Stimulated activated CD4-positive, alpha-beta T cell treated with anti-CD3 and anti-CD28 coated beads, TNF-alpha, amount 100 ng/mL, for 4 hours (primary cell): ENCODE measurements around the gene YWHAG.
"Not testable (repeated sequence)": the region's sequence is repeated elsewhere in the genome, so short reads cannot be mapped to it uniquely, and the experiment has no call there.

Experiments
- DNase-seq, 3 experiments: peaks; one replicate each; pipeline ENCODE4 v3.0.0-alpha.2; 2020; ENCODE audit warnings: low read depth in 3 of 3

Gene YWHAG

DNA sequence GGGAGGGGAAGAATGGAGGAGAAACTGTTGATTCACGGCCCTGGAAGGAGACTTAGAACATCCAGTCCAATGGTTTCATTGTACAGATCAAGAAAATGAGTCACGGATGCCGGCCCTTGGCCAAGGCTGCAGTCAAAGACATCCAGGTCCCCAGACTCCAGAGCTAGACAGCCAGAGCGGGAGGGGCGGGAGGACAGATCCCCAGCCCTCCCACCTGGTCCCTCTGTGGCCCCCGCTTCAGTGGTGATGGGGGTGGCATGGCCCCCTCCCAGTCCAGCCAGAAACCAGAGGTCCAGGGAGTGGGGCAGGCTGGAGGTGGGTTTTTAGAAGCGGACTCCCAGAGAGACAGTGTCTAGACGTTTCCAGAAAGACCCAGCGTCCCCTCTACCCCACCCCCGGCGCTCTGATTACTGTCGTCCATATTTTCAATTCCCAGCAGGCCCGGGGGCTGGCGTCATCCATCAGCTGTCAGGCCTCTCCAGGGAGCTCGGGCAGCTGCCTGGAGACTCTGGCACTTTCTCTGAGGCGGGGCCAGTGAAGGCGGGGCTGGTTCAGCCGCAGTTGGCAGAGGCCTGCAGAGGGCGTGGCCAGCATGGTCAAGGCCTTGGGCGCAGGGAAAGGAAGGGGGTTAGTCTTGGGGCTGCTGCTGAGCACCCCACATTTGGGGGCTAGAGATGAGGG, 64.3 kb downstream of the YWHAG start:
- no peak for DNase-seq

DNA sequence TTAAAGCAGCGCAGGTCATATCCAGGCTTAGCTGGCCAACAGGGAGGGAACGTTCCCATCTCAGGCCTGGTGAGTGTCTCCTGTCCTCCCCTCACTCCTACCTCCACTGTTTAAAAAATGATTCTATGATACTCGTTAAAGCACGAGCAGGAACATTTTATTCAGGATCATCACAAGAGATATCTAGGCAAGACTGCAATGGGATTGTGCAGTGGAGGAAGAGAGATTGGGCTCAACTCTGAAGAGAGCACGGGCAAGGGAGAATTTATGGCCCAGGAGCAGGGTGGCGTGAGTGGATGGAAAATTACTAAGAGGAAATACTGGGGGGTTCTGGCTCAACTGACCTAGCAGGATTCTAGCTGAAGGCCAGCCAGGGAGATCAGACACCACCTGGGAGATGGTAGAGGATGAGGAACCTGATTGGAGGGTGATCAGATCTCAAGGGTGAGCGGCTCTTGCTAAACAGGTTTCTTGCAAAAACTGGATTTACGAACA, 65.3 kb downstream of the YWHAG start:
- no peak for DNase-seq

DNA sequence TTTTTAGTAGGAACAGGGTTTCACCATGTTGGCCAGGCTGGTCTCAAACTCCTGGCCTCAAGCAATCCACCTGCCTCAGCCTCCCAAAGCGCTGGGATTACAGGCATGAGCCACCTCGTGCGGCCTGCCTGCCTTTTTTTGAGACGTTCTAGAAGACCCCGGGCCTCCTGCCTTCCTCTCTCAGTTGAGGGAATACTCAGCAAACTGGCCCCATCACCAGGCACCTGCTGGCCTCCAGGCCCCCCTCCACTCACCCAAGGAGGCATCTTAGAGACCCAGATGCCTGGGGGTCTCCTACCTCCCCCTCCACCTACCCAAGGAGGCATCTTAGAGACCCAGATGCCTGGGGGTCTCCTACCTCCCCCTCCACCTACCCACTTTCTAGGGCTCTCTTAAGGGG, 65.9 kb downstream of the YWHAG start:
- not testable (repeated sequence) for DNase-seq

DNA sequence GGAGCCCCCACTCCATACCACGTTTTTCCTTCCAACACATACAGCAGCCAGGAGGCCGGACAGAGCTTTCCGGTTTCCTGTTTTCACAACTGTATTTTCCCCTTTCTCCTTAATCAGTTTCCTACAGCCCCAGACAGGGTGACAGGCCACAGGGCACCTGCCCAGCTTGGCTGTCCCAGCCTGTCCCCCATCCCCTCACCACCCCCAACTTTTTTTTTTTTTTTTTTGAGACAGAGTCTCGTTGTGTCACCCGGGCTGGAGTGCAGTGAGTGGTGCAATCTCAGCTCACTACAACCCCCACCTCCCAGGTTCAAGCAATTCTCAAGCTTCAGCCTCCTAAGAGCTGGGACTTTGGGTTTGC, 66.6 kb downstream of the YWHAG start:
- DNase-seq: no peak

DNA sequence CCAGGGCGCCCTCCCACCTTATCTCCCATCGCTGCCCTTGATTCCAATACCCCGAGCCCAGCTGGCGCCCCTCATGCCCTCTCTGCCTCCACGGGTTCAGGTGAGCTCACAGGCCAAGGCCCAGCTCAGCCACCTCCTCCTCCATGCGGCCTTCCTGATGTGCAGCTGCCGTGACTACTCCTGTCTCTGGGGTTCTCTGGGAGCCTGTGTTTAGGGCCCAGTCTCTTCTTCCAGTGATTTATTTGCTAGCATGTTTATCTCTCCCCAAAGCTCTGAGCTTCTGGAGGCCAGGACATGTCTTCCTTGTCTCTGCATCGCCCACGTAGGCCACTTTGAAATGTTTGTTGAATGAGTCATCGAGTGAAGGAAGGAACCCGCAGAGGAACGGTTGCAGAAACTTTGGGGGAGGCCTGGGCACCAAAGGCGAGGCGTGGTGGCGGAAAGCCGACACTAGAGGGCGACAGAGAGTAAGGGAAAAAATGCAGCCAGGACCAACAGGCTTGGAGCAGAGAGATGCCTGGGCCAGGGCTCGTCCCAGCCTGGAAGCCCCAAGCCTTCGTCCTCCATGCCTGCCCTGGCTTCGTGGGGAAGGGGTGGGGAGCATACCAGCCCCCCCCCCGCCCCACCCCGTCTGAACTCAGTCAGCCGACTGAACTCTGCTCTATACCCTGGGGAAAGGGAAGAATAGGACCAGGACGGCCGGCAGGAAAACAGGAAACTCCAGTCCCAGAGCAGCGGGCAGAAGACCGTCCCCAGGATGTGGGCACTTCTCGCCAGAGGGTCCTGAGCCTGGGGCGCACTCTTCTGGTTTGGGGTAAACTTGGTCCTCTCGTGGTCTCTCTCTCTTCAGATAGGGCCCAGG, 67.2 kb downstream of the YWHAG start:
- DNase-seq: peak; percentile 76 to 82 (median 81)

DNA sequence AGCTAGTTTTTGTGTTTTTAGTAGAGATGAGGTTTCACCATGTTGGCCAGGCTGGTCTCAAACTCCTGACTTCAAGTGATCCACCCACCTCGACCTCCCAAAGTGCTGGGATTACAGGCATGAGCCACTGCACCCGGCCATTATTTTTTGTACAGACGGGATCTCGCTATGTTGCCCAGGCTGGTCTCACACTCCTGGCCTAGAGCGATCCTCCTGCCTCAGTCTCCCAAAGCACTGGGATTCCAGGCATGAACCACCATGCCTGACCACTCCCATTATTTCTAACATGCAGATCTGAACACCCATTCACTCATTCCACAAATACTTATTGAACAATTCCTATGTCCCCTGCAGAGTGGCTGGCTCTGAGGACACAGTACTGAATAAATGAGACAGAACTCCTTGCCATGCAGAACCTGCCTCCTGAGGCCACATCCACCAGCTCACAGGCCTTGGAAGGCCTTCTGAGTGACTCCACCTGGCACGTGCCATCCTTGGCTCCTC, 67.9 kb downstream of the YWHAG start:
- not testable (repeated sequence) for DNase-seq

DNA sequence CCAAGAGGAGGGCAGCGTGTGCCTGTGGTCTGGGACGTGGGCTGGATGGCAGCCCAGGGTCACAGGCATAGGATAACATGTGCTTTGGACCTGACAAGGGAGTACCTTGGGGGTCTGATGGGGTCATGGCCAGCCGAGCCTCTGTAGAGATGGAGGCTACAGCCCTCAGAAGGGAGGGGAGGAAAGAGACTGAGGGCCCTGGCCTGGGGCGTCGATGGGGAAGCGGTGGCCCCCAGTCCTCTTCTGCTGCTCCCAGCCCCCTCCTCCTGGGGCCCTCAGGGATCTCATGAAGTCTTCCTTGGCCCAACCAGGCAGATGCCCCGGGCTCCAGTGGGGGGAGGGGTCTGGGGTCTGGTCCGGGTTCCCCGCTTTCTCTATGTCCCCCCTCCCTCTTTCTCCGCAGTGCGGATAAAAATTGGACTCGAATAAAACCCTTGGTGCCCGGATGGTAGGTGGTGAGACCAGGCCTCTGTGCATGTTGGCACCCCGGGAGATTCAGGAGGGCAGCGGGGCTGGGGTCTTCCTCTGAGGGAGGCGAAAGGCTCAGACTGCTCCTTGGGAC, 71.9 kb downstream of the YWHAG start:
- DNase-seq: no peak

DNA sequence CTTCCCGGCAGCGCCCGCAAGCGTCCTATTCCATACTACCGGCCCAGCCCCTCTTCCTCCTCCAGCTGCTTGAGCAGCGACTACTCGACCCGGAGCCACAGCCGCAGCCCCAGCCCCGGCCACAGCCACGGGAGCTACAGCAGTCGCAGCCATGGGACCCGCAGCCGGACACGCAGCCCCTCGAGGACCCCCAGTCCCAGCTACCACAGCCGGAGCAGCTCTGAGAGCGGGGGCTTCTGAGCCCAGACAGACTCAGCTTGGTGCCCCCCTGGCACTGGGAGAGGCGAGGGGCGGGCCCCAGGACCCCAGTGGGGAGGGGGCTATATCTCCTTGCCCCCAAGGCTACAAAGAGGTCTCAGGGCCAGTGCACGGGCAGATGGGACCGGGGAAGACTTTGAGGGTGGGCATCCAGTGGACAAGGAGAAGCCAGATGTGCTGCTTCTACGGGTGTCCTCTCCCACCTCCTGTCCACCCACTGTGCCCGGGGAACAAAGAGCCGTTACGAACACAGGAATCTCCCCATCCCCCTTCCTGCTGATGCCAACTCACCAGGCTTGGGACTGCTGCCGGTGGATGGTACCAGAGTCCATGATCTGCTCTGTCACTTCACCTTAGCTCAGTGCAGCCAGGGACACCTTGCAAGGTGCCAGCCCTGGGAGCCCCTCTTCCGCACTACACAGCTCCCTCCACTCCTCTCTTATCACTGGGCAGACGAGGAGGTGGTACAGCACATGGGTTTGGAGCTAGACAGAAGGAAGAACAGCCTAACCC, 73.0 kb downstream of the YWHAG start:
- DNase-seq: no peak

DNA sequence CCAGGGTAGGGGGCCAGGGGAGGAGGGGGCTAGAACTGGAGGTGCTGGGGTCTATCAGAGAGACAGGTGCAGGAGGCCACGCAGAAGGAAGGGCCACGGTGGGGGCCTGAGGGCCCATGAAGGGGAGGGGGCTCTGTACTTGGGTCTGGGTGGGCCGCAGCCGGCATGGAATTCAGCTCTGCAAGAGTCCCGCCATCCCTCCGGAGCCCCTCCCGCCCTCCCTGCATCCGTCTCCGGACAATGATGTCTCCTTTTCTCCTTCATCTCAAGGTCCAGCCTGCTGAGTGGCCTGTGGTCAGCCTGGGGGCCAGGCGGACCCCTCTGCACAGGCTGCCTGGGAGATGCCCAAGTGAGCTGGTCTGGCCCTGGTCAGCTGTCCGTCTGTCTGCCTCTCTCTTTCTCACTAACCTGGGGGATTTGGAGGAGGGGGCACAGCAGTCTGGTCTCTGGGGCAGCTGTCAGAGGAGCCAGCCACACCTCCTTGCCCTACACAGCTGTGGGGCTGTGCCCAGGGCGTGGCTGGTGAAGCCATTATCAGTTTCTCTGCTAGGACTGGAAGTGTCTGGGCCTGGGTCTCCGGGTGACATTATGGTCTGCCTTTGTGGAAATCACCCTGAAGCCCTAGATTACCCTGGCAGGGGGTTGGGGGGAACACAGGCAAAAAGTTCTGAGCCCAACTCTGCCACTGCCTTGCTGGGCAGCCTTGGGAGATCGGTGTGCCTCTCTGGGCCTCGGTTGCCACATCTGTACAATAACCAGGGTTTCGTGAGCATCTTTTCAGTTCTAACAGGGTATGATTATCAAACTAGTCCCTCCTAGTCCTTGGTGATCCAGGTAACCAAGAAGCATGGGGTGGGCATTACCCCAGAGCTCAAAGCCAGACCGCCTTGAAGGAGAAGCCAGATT, 75.3 kb downstream of the YWHAG start:
- no peak for DNase-seq

DNA sequence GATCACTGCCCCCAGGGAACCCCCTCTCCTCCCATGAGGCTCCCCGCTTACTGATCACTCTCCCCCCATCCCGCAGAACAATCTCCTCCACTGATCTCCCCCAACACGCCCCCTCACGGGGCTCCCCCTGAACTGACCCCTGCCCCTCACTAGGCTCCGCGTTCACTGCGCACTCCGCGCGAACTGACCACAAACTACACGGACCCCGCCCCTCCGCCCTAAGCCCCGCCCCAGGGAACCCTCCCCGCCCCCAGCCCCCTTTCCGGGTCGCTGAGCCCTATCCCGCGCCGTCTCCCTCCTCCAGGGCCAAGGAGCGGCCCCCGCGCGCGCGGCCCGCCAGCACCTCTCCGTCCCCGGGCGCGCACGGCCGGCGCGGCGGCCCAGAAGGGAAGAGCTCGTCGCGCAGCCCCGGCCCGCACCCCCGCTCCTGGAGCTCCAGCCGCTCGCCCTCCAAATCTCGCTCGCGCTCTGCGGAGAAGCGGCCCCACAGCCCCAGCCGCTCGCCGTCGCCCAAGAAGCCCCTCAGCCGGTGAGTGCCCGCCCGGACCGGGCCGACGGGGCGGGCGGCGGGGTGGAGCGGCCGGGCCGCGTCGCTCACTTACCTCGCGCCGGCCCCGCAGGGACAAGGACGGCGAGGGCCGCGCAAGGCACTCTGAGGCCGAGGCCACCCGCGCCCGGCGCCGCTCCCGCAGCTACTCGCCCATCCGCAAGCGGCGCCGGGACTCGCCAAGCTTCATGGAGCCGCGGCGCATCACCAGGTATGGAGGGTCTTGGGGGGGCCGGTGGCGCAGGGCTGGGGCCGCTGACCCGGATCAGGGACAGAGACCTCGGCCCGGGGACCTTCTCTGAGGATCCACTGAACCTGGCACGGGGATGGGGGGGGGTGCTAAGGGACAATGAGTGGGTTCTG, 76.2 kb downstream of the YWHAG start:
- DNase-seq: no peak

DNA sequence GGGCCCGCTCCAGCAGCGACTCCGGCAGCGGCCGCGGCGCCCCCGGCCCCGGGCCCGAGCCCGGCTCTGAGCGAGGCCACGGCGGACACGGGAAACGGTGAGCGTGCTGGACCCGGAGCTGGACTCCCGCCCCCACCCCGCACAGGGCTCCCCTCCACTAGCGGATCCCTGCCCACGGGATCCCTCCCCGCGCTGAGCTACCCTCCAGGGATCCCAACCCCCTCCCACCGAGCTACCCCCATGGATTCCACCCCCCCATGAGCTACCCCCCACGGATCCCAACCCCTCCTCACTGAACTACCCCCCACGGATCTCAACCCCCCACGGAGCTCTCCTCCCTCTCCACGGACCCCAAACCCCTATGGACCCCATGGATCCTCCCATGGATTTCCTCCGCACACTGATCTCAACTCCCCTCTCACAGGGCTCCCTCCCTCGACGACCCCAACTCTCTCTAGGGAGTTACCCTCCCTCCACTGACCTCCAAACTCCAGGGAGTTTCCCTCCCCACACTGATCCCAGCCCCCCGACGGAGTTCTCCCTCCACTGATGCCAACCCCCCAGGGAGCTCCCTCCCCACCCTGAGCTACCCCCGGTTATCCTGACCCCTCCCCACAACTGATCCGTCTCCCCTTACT, 77.0 kb downstream of the YWHAG start:
- DNase-seq: no peak

DNA sequence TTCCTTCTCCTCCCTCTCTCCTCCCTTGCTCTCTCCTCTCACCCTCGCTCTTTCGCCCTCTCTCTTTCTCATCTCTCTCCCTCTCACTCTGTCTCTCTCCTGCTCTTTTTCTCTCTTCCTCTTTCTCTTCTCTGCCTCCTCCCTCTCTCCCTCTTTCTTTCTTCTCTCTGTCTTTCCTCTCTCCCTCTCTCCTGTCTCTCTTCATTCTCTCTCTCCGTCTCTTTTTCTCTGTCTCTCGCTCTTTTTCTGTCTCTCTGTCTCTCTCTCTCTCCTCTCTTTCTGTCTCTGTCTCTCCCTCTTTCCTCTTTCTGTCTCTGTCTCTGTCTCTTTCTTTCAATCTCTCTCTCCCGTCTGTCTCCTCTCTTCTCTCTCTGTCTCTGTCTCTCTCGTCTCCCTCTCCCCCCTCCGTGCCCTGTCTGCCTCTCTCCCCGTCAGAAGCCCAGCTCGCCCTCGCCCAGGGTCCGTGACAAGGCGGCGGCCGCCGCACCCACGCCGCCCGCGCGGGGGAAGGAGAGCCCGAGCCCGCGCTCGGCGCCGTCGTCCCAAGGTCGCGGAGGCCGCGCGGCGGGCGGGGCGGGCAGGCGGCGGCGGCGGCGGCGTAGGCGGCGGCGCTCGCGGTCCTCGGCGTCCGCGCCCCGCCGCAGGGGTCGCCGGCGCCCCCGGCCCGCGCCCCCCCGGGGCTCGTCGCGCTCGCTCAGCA, 77.6 kb downstream of the YWHAG start:
- no peak for DNase-seq

DNA sequence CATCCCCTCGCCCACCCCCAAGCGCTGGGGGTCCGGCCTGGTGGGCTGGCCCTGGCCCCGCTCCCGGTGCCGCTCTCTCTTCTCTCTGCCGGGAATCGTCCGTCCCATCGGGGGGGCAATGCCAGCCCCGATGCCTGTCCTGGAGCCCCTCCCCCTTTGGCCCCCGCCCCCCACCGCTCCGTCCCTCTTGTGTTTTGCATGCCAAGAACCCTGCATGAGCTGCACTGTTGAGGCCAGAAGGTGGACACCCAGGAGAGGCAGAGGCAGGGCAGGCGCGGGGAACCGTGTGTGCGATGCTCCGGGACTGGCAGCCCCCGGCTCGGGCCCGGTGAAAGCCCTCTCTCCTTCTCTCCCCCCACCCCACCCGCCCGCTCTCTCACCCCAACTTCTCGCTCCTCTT, 78.4 kb downstream of the YWHAG start:
- DNase-seq: no peak

DNA sequence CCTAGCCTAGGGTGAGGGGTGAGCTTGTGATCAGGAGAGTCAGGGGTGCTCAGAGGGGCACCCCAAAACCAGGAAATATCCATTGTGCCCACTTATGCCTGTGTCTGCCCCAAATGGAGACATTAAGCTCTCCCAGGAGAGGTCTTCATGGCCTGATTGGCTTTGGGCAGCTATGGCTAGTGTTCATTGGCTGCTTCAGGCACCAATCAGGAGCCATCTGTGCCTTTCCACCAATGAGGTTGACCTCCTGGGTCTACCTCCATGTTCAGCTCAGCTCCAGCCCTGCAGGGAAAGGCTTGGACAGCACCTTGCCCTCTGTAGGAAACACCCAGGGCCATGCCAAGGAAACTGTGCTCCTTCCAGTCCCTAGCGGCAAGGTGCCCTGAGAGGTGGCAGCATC, 80.3 kb downstream of the YWHAG start:
- no peak for DNase-seq
